A549 (cell line): ENCODE measurements around the gene FNDC3A. TPM values are rescaled to one million over a fixed set of nuclear protein-coding genes. Genes with fewer than 3 reads are reported as not detected.

ENCODE experiments used
- ATAC-seq, 2 experiments: fragments of 200-7000 bp in 1 of 2; fragments of >200 bp in 1 of 2; cut with Nextera tagmentation in 1 of 2; cut with Tn5 transposase in 1 of 2; 3 replicates each; pipeline versions ENCODE4 v1.8.0 to v1.9.1; 2018 to 2020; ENCODE audit warnings: mild to moderate bottlenecking in 1 of 2, moderate library complexity in 1 of 2
- CTCF ChIA-PET: fragments of 300-600 bp; sonication (Branson Sonifier 250); formaldehyde crosslinking; extraction: SDS; loops from one replicate; lab custom pipeline; 2021; ENCODE audit warnings: antibody characterized with exemption, inconsistent platforms; lab: Yijun Ruan, JAX
- POLR2A ChIA-PET: fragments of 350-600 bp; formaldehyde crosslinking; extraction: SDS; loops from one replicate; lab custom pipeline; 2021; ENCODE audit warnings: antibody characterized with exemption, inconsistent platforms; lab: Yijun Ruan, JAX
- DNase-seq, 2 experiments: peaks; one replicate each; pipeline versions ENCODE4 v3.0.0 to v3.0.0-alpha.2; 2011 to 2016; ENCODE audit warnings: low read depth in 1 of 2, low spot score in 1 of 2
- FAIRE-seq: peaks from 2 replicates; lab custom pipeline; 2011; peaks lifted over from hg19 to GRCh38; lab: Jason Lieb, UNC
- H3K27ac ChIP-seq, 2 experiments: fragments of >200 bp; sonication (Bioruptor Twin); formaldehyde crosslinking; 3 replicates each; pipeline ENCODE4 v1.5.1; 2016 to 2017
- H3K4me1 ChIP-seq: fragments of >200 bp; sonication (Bioruptor Twin); formaldehyde crosslinking; 3 replicates; pipeline ENCODE4 v1.6.1; 2016
- H3K4me2 ChIP-seq: fragments of >200 bp; sonication (Bioruptor Twin); formaldehyde crosslinking; 3 replicates; pipeline ENCODE4 v1.6.1; 2016
- H3K4me3 ChIP-seq: fragments of >200 bp; sonication (Bioruptor Twin); formaldehyde crosslinking; 3 replicates; pipeline ENCODE4 v1.5.1; 2016
- H3K9me3 ChIP-seq: fragments of >200 bp; sonication (Bioruptor Twin); formaldehyde crosslinking; 3 replicates; pipeline ENCODE4 v1.6.1; 2016
- CBX2 ChIP-seq: fragments of 200-600 bp; sonication (generic); IDR thresholded peaks from 2 replicates; pipeline ENCODE4 v1.6.1; 2016; ENCODE audit warnings: low read depth, mild to moderate bottlenecking, borderline replicate concordance
- FOSB ChIP-seq: fragments of 250-450 bp; sonication (Bioruptor Pico); IDR thresholded peaks from 2 replicates; pipeline ENCODE4 v1.5.0; 2020; ENCODE audit warnings: mild to moderate bottlenecking, moderate library complexity
- FOXS1 ChIP-seq: fragments of 250-450 bp; sonication (Bioruptor Pico); IDR thresholded peaks from 2 replicates; pipeline ENCODE4 v1.5.0; 2020; ENCODE audit warnings: mild to moderate bottlenecking, moderate library complexity
- HMGXB4 ChIP-seq: fragments of 250-450 bp; sonication (Bioruptor Pico); IDR thresholded peaks from 2 replicates; pipeline ENCODE4 v1.5.0; 2021; ENCODE audit warnings: mild to moderate bottlenecking, moderate library complexity, borderline replicate concordance
- KDM1A ChIP-seq: fragments of 200-600 bp; sonication (generic); IDR thresholded peaks from 2 replicates; pipeline ENCODE4 v1.6.1; 2016; ENCODE audit warnings: low read depth, mild to moderate bottlenecking
- PBX3 ChIP-seq: IDR thresholded peaks from 2 replicates; pipeline ENCODE4 v1.6.1; 2012
- PHF8 ChIP-seq: fragments of 200-600 bp; sonication (generic); IDR thresholded peaks from 2 replicates; pipeline ENCODE4 v1.6.1; 2016; ENCODE audit warnings: low read depth, mild to moderate bottlenecking, antibody characterized with exemption, moderate library complexity, borderline replicate concordance
- RAD21 ChIP-seq, 2 experiments: fragments of >200 bp in 1 of 2; sonication (Bioruptor Twin) in 1 of 2; formaldehyde crosslinking in 1 of 2; IDR thresholded peaks in 1 of 2; conservative IDR thresholded peaks in 1 of 2; 2 replicates in 1 of 2; 3 replicates in 1 of 2; pipeline ENCODE4 v1.6.1; 2012 to 2018; ENCODE audit warnings: inconsistent platforms in 1 of 2
- REST ChIP-seq: fragments of 200-600 bp; sonication (generic); IDR thresholded peaks from 2 replicates; pipeline ENCODE4 v1.6.1; 2016; ENCODE audit warnings: antibody characterized with exemption, mild to moderate bottlenecking, moderate library complexity
- SREBF2 ChIP-seq: fragments of 450-650 bp; IDR thresholded peaks from 2 replicates; pipeline ENCODE4 v1.6.1; 2014; ENCODE audit warnings: mild to moderate bottlenecking, moderate library complexity
- TP53 ChIP-seq: fragments of 250-450 bp; sonication (Bioruptor Pico); IDR thresholded peaks from 2 replicates; pipeline ENCODE4 v1.5.0; 2021; ENCODE audit warnings: mild to moderate bottlenecking, moderate library complexity
- USF2 ChIP-seq: fragments of 450-650 bp; IDR thresholded peaks from 2 replicates; pipeline ENCODE4 v1.6.1; 2014; ENCODE audit warnings: antibody characterized with exemption
- ZNF302 ChIP-seq: fragments of 250-450 bp; sonication (Bioruptor Pico); IDR thresholded peaks from 2 replicates; pipeline ENCODE4 v1.9.0; 2021; ENCODE audit warnings: inconsistent platforms, mild to moderate bottlenecking, moderate library complexity
- WGBS: methylation state at CpG from one replicate; pipeline ENCODE4 v1.1.6; 2017; ENCODE audit errors: missing lambda C conversion rate; 5-methylcytosine and 5-hydroxymethylcytosine counted together
- polyA plus RNA-seq, 4 experiments: library from polyadenylated mRNA; depleted of rRNA in 3 of 4; stranded (reverse); fragments of >200 nt; fragmentation: RNase III in 1 of 4; extraction: RNeasy Plus Mini Kit Qiagen cat#74134 plus additional on column Dnase treatment in 1 of 4; gene quantifications; 2 replicates in 3 of 4; 3 replicates in 1 of 4; pipeline ENCODE4 v1.2.3, GENCODE V29; 2011 to 2017

The FNDC3A gene
- polyA plus RNA-seq, 2 of the 4 experiments (the other 2 are of a cell fraction), result 16.0 to 32.6 TPM

- TF ChIP-seq REST, result no peak
Observed at GRCh38 chr13:49100637-49101570, 125.2 kb downstream of the FNDC3A start (continued).

GRCh38 chr13:49108196-49108595 lies 132.5 kb downstream of the FNDC3A start:
- H3K9me3 ChIP-seq, result no peaks in the 10 kb centered on the region
- TF ChIP-seq TP53 (CRISPR knock-in tag) (no peak), FOSB (CRISPR knock-in tag) (no peak), RAD21 (conservative IDR thresholded peaks at IDR 0.05 in 1 of 2, IDR thresholded peaks at IDR 0.05 in 1 of 2) (no peak), SREBF2 (no peak), FOXS1 (CRISPR knock-in tag) (no peak), HMGXB4 (CRISPR knock-in tag) (no peak), PBX3 (no peak), PHF8 (no peak), USF2 (no peak), KDM1A (no peak), CBX2 (no peak), ZNF302 (CRISPR knock-in tag) (no peak)
- no peak for ATAC-seq
- ChIA-PET POLR2A (no interaction called here), CTCF (no interaction called here)
- FAIRE-seq, result no peak
- H3K4me3 ChIP-seq, result no peak overlapping the region
- no peak overlapping the region for H3K4me2 ChIP-seq
- WGBS, result 93% methylated on average over 2 of the region's 2 CpGs
- H3K4me1 ChIP-seq, result peaks cover 18% of the 10 kb centered on the region; the same call in 2 of the 3 replicates
- no peak for DNase-seq
- H3K27ac ChIP-seq, result no peak overlapping the region
